RCC 7860 (cell line): ENCODE data around the gene POM121C.
"Not testable (repeated sequence)": the region's sequence is repeated elsewhere in the genome, so short reads cannot be mapped to it uniquely, and the experiment has no call there.

Source experiments
- DNase-seq: peaks from one replicate; pipeline ENCODE4 v3.0.0-alpha.2; 2015; ENCODE audit warnings: low spot score
- FAIRE-seq: peaks from 2 replicates; lab custom pipeline; 2012; peaks lifted over from hg19 to GRCh38; lab: Jason Lieb, UNC

Gene POM121C

GRCh38 chr7:75398771-75399700 lies 87.1 kb downstream of the POM121C start:
- FAIRE-seq, DNase-seq: not testable (repeated sequence)

DNA sequence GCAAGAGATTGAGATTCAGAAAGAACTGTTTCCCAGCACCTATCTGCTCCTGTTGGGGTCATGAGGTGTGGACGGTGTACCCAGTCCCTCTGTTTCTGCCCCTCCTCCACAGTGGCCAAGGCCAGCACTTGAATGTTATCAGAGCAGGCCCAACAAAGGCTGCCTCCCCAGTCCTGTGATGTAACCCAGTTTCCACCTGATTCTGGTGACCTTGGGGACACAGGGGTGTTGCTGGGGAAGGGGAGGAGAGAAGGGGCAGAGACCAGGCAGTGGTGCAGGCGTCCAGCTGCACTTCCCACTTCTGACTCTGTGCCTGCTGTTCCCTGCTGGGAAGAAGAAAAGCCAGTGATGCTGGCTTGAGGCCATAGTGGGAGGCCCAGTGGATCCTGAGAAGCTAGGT lies 88.2 kb downstream of the POM121C start:
- FAIRE-seq, DNase-seq: not testable (repeated sequence)

DNA sequence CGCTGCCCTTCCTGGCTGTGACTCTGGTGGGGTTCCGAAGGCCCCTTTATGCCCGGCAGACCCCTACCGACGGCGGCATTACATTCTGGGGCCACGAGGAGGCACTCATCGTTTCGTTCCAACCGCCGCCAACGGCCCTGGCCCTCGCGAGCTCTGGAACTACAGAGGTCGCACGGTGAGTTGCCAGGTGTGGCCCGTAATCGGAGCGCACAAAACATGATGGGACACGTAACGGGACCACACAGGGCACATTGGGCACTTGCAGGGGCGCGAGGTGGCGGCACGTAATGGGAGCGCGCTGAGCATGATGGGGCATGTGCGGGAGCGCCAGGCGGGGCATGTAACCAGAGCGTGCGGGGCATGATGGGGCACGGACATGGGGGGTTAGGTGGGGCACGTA lies 90.8 kb downstream of the POM121C start, which contains the start of gene TRIM73:
TRIM73 (plus strand) TSS at position 301 of the 400 bp plus-strand sequence. CDS start 3,305 bp downstream, outside the sequence.
- not testable (repeated sequence) for FAIRE-seq, DNase-seq

GRCh38 chr7:75393194-75393593 lies 92.9 kb downstream of the POM121C start:
- not testable (repeated sequence) for FAIRE-seq, DNase-seq

- not testable (repeated sequence) for DNase-seq, FAIRE-seq
Observed at GRCh38 chr7:75374519-75375317, 111.4 kb downstream of the POM121C start.

- not testable (repeated sequence) for DNase-seq, FAIRE-seq
Observed at GRCh38 chr7:75374144-75374518, 112.0 kb downstream of the POM121C start.

- DNase-seq, FAIRE-seq: not testable (repeated sequence)
Observed at GRCh38 chr7:75367313-75367712, 118.8 kb downstream of the POM121C start.
